Measurements from ENCODE around the gene TAS1R2.

DNA sequence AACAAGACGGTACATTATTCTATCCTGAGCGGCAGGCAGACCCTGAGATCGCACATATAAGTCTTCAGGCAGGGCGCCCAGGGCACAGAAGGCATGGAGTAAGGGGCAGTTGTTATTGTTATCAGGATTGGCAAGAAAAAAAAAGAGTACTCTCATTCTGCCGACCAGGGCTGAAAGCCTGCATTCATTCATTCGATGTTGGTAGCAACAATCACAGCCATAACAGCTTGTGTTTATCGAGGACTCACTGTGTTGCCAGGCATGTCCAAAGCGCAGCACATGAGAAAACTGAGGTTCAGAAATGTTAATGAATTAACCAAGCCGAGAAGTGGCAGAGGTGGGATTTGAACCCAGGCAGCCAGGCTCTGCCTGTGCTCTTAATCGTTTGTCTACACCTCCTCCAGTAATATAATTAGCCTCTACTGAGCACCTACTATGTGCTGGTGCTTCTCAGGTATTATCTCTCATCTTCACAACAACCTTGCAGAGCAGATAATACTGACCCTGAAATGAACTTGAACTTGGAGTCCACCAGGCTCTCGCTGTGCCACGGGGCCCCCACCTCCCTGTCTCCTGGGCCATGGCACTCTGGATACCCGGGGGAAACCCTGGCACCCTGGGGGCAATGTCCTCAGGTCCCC lies 56.2 kb downstream of the TAS1R2 start:
- no peak for TF ChIP-seq SMC3 (IDR thresholded peaks at IDR 0.05)
- TF ChIP-seq, protein P1, sequence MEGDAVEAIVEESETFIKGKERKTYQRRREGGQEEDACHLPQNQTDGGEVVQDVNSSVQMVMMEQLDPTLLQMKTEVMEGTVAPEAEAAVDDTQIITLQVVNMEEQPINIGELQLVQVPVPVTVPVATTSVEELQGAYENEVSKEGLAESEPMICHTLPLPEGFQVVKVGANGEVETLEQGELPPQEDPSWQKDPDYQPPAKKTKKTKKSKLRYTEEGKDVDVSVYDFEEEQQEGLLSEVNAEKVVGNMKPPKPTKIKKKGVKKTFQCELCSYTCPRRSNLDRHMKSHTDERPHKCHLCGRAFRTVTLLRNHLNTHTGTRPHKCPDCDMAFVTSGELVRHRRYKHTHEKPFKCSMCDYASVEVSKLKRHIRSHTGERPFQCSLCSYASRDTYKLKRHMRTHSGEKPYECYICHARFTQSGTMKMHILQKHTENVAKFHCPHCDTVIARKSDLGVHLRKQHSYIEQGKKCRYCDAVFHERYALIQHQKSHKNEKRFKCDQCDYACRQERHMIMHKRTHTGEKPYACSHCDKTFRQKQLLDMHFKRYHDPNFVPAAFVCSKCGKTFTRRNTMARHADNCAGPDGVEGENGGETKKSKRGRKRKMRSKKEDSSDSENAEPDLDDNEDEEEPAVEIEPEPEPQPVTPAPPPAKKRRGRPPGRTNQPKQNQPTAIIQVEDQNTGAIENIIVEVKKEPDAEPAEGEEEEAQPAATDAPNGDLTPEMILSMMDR (IDR thresholded peaks at IDR 0.05): no peak
- TF ChIP-seq, protein P2, sequence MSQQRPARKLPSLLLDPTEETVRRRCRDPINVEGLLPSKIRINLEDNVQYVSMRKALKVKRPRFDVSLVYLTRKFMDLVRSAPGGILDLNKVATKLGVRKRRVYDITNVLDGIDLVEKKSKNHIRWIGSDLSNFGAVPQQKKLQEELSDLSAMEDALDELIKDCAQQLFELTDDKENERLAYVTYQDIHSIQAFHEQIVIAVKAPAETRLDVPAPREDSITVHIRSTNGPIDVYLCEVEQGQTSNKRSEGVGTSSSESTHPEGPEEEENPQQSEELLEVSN (IDR thresholded peaks at IDR 0.05; ENCODE audit: borderline replicate concordance, low read depth): no peak
- TF ChIP-seq RNF2 (IDR thresholded peaks at IDR 0.05; ENCODE audit: borderline replicate concordance, low read depth): no peak
- no peak for TF ChIP-seq RAD21 (conservative IDR thresholded peaks at IDR 0.05 in 1 of 2, IDR thresholded peaks at IDR 0.05 in 1 of 2)
- TF ChIP-seq, protein P3, sequence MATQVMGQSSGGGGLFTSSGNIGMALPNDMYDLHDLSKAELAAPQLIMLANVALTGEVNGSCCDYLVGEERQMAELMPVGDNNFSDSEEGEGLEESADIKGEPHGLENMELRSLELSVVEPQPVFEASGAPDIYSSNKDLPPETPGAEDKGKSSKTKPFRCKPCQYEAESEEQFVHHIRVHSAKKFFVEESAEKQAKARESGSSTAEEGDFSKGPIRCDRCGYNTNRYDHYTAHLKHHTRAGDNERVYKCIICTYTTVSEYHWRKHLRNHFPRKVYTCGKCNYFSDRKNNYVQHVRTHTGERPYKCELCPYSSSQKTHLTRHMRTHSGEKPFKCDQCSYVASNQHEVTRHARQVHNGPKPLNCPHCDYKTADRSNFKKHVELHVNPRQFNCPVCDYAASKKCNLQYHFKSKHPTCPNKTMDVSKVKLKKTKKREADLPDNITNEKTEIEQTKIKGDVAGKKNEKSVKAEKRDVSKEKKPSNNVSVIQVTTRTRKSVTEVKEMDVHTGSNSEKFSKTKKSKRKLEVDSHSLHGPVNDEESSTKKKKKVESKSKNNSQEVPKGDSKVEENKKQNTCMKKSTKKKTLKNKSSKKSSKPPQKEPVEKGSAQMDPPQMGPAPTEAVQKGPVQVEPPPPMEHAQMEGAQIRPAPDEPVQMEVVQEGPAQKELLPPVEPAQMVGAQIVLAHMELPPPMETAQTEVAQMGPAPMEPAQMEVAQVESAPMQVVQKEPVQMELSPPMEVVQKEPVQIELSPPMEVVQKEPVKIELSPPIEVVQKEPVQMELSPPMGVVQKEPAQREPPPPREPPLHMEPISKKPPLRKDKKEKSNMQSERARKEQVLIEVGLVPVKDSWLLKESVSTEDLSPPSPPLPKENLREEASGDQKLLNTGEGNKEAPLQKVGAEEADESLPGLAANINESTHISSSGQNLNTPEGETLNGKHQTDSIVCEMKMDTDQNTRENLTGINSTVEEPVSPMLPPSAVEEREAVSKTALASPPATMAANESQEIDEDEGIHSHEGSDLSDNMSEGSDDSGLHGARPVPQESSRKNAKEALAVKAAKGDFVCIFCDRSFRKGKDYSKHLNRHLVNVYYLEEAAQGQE (IDR thresholded peaks at IDR 0.05): no peak
- TF ChIP-seq, protein P4, sequence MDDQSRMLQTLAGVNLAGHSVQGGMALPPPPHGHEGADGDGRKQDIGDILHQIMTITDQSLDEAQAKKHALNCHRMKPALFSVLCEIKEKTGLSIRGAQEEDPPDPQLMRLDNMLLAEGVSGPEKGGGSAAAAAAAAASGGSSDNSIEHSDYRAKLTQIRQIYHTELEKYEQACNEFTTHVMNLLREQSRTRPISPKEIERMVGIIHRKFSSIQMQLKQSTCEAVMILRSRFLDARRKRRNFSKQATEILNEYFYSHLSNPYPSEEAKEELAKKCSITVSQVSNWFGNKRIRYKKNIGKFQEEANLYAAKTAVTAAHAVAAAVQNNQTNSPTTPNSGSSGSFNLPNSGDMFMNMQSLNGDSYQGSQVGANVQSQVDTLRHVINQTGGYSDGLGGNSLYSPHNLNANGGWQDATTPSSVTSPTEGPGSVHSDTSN (IDR thresholded peaks at IDR 0.05): no peak
- TF ChIP-seq EP300 (IDR thresholded peaks at IDR 0.05): no peak

Measured in A549 (cell line).